ENCODE measurements around the gene PIEZO2. TPM values are rescaled to one million over a fixed set of nuclear protein-coding genes. Genes with fewer than 3 reads are reported as not detected.

PIEZO2 gene
- total and polyA plus RNA-seq, 10 donors = 0.42 to 13.0 (median 8.0) TPM

DNA sequence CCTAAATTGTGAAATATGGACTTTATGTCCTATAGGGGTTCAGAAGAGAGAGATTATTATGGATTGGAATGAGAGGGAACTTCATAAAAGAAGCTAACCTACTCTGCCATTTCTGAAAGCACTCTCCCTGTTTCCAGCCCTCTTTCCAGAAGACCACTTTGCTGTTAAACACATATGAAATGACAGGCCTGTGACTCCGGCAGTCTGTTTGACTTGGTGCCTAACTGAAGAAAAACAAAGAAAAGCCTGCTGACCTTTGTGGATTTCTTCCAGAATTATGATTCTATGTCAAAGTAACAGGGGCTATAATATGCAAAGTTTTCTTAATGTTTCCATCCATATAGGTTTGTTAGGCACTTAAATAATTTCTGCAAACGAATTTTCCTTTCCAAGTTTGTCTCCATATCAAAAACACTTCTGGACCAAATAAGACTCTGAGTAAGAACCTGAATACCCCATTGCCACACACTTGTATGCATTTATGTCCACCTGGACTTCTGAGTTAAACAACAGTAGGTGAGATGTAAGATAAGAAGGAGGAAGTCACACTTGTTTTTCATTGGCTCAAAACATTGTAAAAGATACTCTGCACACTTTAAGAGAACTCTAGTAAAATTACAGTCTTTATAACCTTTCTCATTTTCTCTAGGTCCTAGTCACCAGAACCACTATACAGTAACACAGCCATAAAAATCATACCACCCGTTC lies 111.7 kb downstream of the PIEZO2 start:
- H3K27me3 ChIP-seq (replicated peaks in 1 of 7) = peaks cover 0 to 5% (median 0%) of the 10 kb centered on the region in 7 donors
- DNase-seq = no peak
- H3K4me3 ChIP-seq = no peak overlapping the region
- no peaks in the 10 kb centered on the region for H3K9me3 ChIP-seq
- 50 to 67% (median 57%) methylated on average over 3 of the region's 3 CpGs for WGBS, 5 donors
- peaks cover 0 to 14% (median 9%) of the 10 kb centered on the region in 6 donors for H3K4me1 ChIP-seq
- H3K27ac ChIP-seq = no peak overlapping the region
- TF ChIP-seq POLR2AphosphoS5 (IDR thresholded peaks at IDR 0.05) = no peak
- TF ChIP-seq, protein P1, sequence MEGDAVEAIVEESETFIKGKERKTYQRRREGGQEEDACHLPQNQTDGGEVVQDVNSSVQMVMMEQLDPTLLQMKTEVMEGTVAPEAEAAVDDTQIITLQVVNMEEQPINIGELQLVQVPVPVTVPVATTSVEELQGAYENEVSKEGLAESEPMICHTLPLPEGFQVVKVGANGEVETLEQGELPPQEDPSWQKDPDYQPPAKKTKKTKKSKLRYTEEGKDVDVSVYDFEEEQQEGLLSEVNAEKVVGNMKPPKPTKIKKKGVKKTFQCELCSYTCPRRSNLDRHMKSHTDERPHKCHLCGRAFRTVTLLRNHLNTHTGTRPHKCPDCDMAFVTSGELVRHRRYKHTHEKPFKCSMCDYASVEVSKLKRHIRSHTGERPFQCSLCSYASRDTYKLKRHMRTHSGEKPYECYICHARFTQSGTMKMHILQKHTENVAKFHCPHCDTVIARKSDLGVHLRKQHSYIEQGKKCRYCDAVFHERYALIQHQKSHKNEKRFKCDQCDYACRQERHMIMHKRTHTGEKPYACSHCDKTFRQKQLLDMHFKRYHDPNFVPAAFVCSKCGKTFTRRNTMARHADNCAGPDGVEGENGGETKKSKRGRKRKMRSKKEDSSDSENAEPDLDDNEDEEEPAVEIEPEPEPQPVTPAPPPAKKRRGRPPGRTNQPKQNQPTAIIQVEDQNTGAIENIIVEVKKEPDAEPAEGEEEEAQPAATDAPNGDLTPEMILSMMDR (IDR thresholded peaks at IDR 0.05 in 8 of 11, conservative IDR thresholded peaks at IDR 0.05 in 3 of 11) = no peak
- no peak for TF ChIP-seq POLR2A (IDR thresholded peaks at IDR 0.05)
- H3K36me3 ChIP-seq = no peaks in the 10 kb centered on the region
- intact Hi-C loops (cut with DNase I; ENCODE audit: low total_unique reads) = loop anchor here (5.0 kb wide), 1 partner anchor 180 kb away; no protein-coding TSS in a partner anchor

DNA sequence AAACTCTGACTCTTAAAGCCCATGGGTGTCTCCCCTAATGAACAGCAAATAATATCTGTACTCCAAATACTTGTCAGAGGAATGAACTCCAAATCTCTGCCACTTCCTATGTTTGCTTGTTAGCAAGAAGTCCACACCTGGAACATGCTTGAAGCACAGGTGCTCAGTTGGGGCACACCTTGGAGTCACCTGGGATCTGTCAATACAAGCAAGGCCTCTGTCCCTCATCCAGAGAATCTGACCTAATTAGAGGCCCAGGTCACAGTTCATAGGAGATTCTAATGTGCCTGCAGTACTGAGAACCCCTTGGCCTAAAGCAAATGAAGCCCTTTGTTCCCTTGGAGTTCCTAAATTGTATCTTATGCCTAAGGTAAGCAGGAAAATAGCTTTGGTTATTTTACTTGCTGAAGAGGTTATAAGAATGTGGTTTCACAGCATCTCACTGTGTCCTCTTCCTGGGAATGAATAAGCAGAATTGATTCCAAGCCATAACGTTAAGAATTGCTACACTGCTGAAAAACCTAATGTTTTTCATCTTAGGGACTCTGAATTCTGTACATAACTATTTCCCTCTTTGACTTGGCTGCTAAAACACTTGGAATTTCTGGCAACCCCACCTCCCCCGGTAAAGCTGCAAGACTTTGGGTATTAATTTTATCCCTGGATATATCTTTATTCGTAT lies 113.4 kb downstream of the PIEZO2 start:
- Histone ChIP-seq H3K9me3 (no peaks in the 10 kb centered on the region), H3K4me3 (no peak overlapping the region), H3K27ac (peak overlapping the region in 1 of 8 donors; percentile 24), H3K27me3 (replicated peaks in 1 of 7) (no peaks in the 10 kb centered on the region), H3K4me1 (peaks cover 0 to 11% (median 7%) of the 10 kb centered on the region in 6 donors), H3K36me3 (no peaks in the 10 kb centered on the region)
- intact Hi-C loops (cut with DNase I; ENCODE audit: low total_unique reads) = loop anchor here (5.0 kb wide), 1 partner anchor 179 kb away; no protein-coding TSS in a partner anchor
- TF ChIP-seq POLR2AphosphoS5 (IDR thresholded peaks at IDR 0.05) (no peak), POLR2A (IDR thresholded peaks at IDR 0.05) (no peak)
- TF ChIP-seq, protein P1 (IDR thresholded peaks at IDR 0.05 in 8 of 11, conservative IDR thresholded peaks at IDR 0.05 in 3 of 11) = no peak
- WGBS, 5 donors = 54 to 69% (median 63%) methylated on average over 3 of the region's 3 CpGs
- DNase-seq = no peak

DNA sequence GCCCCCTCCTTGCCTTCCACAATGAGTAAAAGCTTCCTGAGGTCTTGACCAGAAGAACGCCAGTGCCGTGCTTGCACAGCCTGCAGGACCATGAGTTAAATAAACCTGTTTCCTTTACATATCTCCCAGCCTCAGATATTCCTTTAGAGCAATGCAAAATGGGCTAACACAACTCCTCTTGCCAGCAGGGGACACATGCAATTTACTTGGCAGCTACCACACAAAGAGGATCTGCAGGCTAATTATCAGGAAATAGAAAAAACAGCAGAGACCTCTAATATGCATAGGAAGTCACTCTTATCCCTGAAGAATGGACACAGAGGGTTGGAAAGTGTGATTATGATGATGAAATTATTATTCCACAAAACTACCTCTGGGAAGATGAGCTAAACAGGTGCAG lies 114.0 kb downstream of the PIEZO2 start:
- Histone ChIP-seq H3K4me3 (no peak overlapping the region), H3K36me3 (no peaks in the 10 kb centered on the region), H3K4me1 (peaks cover 0 to 10% (median 3%) of the 10 kb centered on the region in 6 donors), H3K9me3 (no peaks in the 10 kb centered on the region), H3K27me3 (replicated peaks in 1 of 7) (no peaks in the 10 kb centered on the region), H3K27ac (peak overlapping the region in 2 of 8 donors; percentile 4 to 42)
- intact Hi-C loops (cut with DNase I; ENCODE audit: low total_unique reads) = loop anchor here (5.0 kb wide), 1 partner anchor 178 kb away; no protein-coding TSS in a partner anchor
- WGBS, 5 donors = 56 to 72% (median 67%) methylated on average over 2 of the region's 2 CpGs
- no peak for DNase-seq
- no peak for TF ChIP-seq POLR2AphosphoS5 (IDR thresholded peaks at IDR 0.05)

DNA sequence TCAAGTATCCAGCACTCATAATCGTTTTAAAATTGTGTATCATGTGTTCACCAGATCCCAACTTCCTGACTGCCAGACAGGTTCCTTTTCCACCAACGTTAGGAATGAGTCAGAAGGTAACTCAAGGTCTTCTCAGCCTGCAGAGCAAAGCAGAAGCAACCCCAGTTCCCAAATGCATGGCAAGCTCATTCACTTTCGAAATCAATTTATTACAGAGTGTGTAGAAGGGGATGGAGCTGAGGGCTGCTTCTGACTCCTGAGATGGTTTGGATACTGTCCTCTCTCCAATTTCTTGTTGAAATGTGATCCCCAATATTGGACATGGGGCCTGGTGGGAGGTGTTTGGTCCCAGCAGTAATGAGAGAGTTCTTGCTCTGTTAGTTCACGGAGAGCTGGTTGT lies 114.5 kb downstream of the PIEZO2 start:
- intact Hi-C loops (cut with DNase I; ENCODE audit: low total_unique reads) = loop anchor here (5.0 kb wide), 1 partner anchor 178 kb away; no protein-coding TSS in a partner anchor
- H3K9me3 ChIP-seq = no peaks in the 10 kb centered on the region
- no peaks in the 10 kb centered on the region for H3K27me3 ChIP-seq (replicated peaks in 1 of 7)
- WGBS, 5 donors = 44 to 57% (median 49%) methylated on average over 4 of the region's 4 CpGs
- no peak for DNase-seq
- H3K36me3 ChIP-seq = no peaks in the 10 kb centered on the region
- peak overlapping the region in 3 of 8 donors; percentile 25 to 60 (median 45) for H3K27ac ChIP-seq
- TF ChIP-seq POLR2AphosphoS5 (IDR thresholded peaks at IDR 0.05) = no peak
- no peak for TF ChIP-seq POLR2A (IDR thresholded peaks at IDR 0.05)
- TF ChIP-seq, protein P1 (IDR thresholded peaks at IDR 0.05 in 8 of 11, conservative IDR thresholded peaks at IDR 0.05 in 3 of 11) = no peak
- H3K4me1 ChIP-seq = peaks cover 0 to 10% (median 3%) of the 10 kb centered on the region in 6 donors
- no peak overlapping the region for H3K4me3 ChIP-seq

All from spleen (tissue), 11 donors.